Loucy (cell line): ENCODE results near the gene MYO1D.

Experiments
- H2AFZ ChIP-seq: fragments of 200-600 bp; sonication (generic); 2 replicates; pipeline ENCODE4 v1.6.0; 2016; ENCODE audit warnings: antibody characterized with exemption, mild to moderate bottlenecking, low read length, moderate library complexity
- H3F3A ChIP-seq: fragments of 200-600 bp; 2 replicates; pipeline ENCODE4 v1.6.0; 2016; ENCODE audit warnings: antibody characterized with exemption, low read depth, mild to moderate bottlenecking
- H3K27me3 ChIP-seq: fragments of 200-600 bp; sonication (generic); 2 replicates; pipeline ENCODE4 v1.6.1; 2014; ENCODE audit warnings: low read length, mild to moderate bottlenecking; ENCODE audit not compliant: insufficient read depth, poor library complexity, severe bottlenecking
- H3K36me3 ChIP-seq: fragments of 200-600 bp; sonication (generic); 2 replicates; pipeline ENCODE4 v1.6.1; 2016; ENCODE audit warnings: low read length; ENCODE audit not compliant: insufficient read depth
- H3K4me1 ChIP-seq: fragments of 200-600 bp; sonication (generic); 2 replicates; pipeline ENCODE4 v1.5.1; 2014; ENCODE audit warnings: low read length, mild to moderate bottlenecking; ENCODE audit not compliant: insufficient read depth, poor library complexity, severe bottlenecking
- H3K4me2 ChIP-seq: fragments of 200-600 bp; sonication (generic); 2 replicates; pipeline ENCODE4 v1.6.0; 2014; ENCODE audit warnings: antibody characterized with exemption, low read length, low read depth, mild to moderate bottlenecking; ENCODE audit not compliant: poor library complexity, severe bottlenecking
- H3K4me3 ChIP-seq: fragments of 200-600 bp; sonication (generic); 2 replicates; pipeline ENCODE4 v1.5.1; 2014; ENCODE audit warnings: low read length, mild to moderate bottlenecking, mixed read lengths; ENCODE audit not compliant: poor library complexity, severe bottlenecking
- H3K79me2 ChIP-seq: fragments of 200-600 bp; sonication (generic); 2 replicates; pipeline ENCODE4 v1.6.1; 2014; ENCODE audit warnings: low read length; ENCODE audit not compliant: insufficient read depth
- H3K9ac ChIP-seq: fragments of 200-600 bp; sonication (generic); 2 replicates; pipeline ENCODE4 v1.6.0; 2014; ENCODE audit warnings: mild to moderate bottlenecking, low read depth, low read length, moderate library complexity; ENCODE audit not compliant: poor library complexity, severe bottlenecking
- H3K9me2 ChIP-seq: fragments of 200-600 bp; sonication (generic); replicated peaks from 2 replicates; pipeline ENCODE4 v1.6.1; 2016; ENCODE audit warnings: low read depth, low read length, mixed read lengths
- H3K9me3 ChIP-seq: fragments of 200-600 bp; sonication (generic); 2 replicates; pipeline ENCODE4 v1.6.1; 2014; ENCODE audit warnings: mild to moderate bottlenecking, antibody characterized with exemption, low read length, low read depth; ENCODE audit not compliant: insufficient read depth
- H4K20me1 ChIP-seq: fragments of 200-600 bp; sonication (generic); 2 replicates; pipeline ENCODE4 v1.6.0; 2014; ENCODE audit warnings: antibody characterized with exemption, low read length, mild to moderate bottlenecking; ENCODE audit not compliant: insufficient read depth, poor library complexity, severe bottlenecking
- EZH2phosphoT487 ChIP-seq: fragments of 200-600 bp; IDR thresholded peaks from 2 replicates; pipeline ENCODE4 v1.6.1; 2018; ENCODE audit warnings: antibody characterized with exemption, mild to moderate bottlenecking, moderate library complexity, borderline replicate concordance
- TF ChIP-seq, protein P1 (sequence below): fragments of 200-600 bp; sonication (generic); conservative IDR thresholded peaks from 2 replicates; pipeline ENCODE4 v1.5.1; 2014; ENCODE audit warnings: mild to moderate bottlenecking, antibody characterized with exemption, low read length

MYO1D gene

DNA sequence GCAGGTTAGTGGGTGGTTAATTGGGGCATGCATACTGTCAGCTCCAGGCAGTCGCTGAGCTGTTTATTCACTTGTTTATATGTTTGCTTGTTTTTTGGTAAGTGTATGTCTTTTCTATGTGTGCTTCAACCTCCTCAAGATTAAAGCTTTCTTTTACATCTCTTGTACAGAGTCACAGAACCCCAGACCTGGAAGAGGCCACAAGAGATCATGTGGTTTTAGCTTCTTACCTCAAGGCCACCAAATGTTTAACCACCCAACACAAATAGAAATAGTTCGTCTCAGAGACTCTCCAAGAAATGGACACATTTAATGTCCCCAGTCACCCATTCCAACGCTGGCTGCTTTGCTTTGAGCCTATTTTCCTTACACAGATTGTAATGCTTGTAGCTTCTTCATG, 39.2 kb upstream of the MYO1D start:
- Histone ChIP-seq H3K9ac (no peak overlapping the region), H2AFZ (no peak overlapping the region), H3K4me3 (no peak overlapping the region), H3K27me3 (no peaks in the 10 kb centered on the region), H3K79me2 (no peaks in the 10 kb centered on the region), H3K4me1 (no peaks in the 10 kb centered on the region), H3K9me2 (no peaks in the 10 kb centered on the region), H3K36me3 (no peaks in the 10 kb centered on the region), H4K20me1 (no peaks in the 10 kb centered on the region), H3K9me3 (no peaks in the 10 kb centered on the region), H3F3A (no peaks in the 10 kb centered on the region), H3K4me2 (no peak overlapping the region)
- no peak for TF ChIP-seq EZH2phosphoT487
- TF ChIP-seq, protein P1, sequence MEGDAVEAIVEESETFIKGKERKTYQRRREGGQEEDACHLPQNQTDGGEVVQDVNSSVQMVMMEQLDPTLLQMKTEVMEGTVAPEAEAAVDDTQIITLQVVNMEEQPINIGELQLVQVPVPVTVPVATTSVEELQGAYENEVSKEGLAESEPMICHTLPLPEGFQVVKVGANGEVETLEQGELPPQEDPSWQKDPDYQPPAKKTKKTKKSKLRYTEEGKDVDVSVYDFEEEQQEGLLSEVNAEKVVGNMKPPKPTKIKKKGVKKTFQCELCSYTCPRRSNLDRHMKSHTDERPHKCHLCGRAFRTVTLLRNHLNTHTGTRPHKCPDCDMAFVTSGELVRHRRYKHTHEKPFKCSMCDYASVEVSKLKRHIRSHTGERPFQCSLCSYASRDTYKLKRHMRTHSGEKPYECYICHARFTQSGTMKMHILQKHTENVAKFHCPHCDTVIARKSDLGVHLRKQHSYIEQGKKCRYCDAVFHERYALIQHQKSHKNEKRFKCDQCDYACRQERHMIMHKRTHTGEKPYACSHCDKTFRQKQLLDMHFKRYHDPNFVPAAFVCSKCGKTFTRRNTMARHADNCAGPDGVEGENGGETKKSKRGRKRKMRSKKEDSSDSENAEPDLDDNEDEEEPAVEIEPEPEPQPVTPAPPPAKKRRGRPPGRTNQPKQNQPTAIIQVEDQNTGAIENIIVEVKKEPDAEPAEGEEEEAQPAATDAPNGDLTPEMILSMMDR, result no peak

GRCh38 chr17:32915245-32915644, 38.3 kb upstream of the MYO1D start:
- Histone ChIP-seq H3K4me2 (no peak overlapping the region), H3F3A (no peaks in the 10 kb centered on the region), H3K36me3 (no peaks in the 10 kb centered on the region), H3K9ac (no peak overlapping the region), H3K9me2 (no peaks in the 10 kb centered on the region), H3K4me1 (no peaks in the 10 kb centered on the region), H3K79me2 (no peaks in the 10 kb centered on the region), H2AFZ (no peak overlapping the region), H3K27me3 (no peaks in the 10 kb centered on the region), H3K4me3 (no peak overlapping the region), H4K20me1 (no peaks in the 10 kb centered on the region), H3K9me3 (no peaks in the 10 kb centered on the region)
- TF ChIP-seq EZH2phosphoT487, result no peak
- TF ChIP-seq, protein P1, result no peak

DNA sequence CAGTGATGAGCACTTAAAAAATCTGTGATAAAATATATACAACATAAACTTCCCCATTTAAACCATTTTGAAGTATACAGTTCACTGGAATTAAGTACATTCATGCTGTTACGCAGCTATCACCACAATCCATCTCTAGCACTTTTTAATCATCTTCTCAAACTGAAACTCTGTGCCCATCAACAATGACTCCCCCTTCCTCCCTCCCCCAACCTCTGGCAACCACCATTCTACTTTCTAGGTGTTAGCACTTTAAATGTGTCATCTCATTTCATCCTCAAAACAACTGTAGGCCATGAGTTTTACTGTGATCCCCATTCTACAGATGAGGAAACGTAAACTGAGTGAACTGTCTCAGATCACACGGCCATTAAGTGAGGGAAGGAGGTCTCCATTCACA, 37.3 kb upstream of the MYO1D start:
- Histone ChIP-seq H3K4me1 (no peaks in the 10 kb centered on the region), H3K9me2 (no peaks in the 10 kb centered on the region), H2AFZ (no peak overlapping the region), H3F3A (no peaks in the 10 kb centered on the region), H3K4me2 (no peak overlapping the region), H3K9ac (no peak overlapping the region), H3K4me3 (no peak overlapping the region), H3K9me3 (no peaks in the 10 kb centered on the region), H3K79me2 (no peaks in the 10 kb centered on the region), H3K27me3 (no peaks in the 10 kb centered on the region), H4K20me1 (no peaks in the 10 kb centered on the region), H3K36me3 (no peaks in the 10 kb centered on the region)
- TF ChIP-seq, protein P1, result no peak
- no peak for TF ChIP-seq EZH2phosphoT487
